SIG-M5 (cell line): ENCODE data around the gene ATP1B3.
"Not testable (repeated sequence)": the region's sequence is repeated elsewhere in the genome, so short reads cannot be mapped to it uniquely, and the experiment has no call there.

Experiments
- DNase-seq: peaks from one replicate; lab custom pipeline; 2025; lab: John Stamatoyannopoulos, UW

The ATP1B3 gene

DNA sequence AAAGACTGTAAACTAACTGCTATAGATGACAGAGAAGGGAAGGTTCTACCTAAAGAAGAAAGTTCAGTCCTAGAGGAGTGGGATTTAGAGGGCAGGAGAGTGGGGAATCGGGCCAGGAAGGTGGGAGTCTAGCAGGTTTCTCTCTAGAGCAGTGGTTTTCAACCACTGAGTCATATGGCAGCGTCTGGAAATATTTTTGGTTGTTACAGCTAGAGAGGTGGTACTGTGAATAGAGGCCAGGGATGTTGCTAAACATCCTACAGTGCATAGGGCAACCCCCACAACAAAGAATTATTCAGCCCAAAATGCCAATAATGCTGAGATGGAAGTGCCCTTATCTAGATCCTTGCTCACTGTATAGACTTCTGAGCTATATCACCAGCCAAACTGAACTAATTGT is 28.7 kb downstream of the ATP1B3 start:
- no peak for DNase-seq

DNA sequence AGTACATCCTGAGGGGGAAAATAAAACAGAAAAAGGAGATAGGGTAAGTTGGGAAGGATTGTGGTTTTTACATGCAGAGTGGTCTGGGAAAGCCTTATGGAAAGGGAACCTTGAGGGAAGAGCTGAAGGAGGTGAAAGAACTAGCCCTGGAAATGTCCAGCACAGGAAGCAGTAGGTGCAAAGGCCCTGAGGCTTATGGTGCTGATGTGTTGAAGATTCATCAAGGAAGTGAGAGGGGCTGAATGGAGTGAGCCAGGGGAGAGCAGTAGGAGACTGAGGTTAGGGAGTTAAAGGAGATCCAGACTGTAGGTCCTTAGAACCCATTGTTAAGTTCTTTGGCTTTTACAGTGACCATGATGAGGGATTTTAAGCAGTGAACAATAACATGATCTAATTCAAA is 33.0 kb downstream of the ATP1B3 start:
- DNase-seq = no peak

DNA sequence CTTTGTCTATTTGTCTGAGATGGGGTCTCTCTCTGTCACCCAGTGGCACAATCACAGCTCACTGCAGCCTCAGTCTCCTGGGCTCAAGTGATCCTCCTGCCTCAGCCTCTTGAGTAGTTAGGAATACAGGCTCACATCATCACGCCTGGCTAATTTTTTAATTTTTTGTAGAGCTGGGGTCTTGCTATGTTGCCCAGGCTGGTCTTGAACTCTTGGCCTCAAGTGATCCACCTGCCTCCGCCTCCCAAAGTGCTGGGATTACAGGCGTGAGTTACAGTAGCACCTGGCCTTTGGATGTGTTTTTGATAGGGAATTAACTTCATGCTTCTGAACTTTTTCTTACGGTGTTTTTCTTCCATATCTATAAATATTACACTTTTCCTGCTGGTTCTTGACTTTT is 33.5 kb downstream of the ATP1B3 start:
- DNase-seq = not testable (repeated sequence)

DNA sequence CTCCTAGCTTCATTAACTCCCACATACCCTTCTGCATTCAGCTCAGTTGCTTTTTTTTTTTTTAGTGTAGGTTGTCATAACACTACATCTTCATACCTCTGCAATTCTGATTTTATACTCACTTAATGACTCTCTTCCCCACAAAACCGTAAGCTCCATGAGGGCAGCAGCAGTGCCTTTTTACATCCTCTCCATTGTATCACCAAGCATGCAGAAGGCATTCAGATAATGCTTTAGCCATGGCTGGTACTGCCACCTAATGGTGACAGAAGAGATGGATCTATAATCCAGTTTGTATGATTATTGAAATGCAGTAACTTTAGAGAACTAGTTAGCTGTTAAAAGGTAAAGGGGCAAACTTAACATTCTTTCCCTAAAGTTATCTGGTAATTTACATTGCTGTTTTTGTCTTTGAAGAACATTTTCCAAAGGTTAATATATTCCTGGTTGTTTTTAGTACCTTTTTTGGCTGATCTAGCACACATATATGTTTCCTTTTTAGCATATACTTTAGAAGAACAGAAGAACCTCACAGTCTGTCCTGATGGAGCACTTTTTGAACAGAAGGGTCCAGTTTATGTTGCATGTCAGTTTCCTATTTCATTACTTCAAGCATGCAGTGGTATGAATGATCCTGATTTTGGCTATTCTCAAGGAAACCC is 36.8 kb downstream of the ATP1B3 start:
- DNase-seq = no peak

DNA sequence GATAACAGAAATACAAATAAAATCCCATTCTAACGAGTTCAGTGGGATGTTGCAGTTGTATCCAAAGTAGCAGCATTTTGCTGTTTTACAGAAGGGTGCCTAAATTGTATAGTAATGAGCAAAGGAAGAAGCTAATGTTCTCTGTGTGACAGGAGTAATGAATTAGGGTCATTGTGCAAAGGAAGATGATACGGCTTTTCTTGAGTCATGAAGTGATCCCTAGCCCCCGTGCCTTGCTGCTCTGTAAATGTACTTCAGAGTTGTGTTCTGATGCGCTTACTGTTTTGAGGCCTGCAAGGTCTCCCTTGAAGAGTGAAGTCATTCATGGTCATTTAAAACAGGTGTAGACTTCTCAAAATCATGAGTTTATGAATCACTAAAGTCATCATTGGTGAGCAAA is 37.9 kb downstream of the ATP1B3 start:
- DNase-seq = no peak

DNA sequence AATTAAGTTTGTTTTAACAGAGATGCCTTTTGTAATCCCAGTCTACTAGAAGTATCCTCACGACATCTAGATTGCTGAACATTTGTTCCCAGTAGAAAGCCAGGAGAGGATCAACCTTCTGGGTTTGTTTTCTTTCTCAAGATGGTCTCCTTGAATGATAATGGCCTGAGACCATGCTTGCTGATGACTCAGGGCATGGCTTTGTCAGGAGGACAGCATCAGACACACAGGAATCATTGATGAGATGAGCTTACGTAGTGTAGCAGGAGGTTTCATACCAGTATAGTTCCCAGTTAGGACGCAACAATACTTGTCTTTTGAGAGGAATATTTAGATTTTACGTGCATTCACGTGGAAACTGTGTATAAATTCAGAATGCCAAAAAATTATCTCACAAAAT is 38.6 kb downstream of the ATP1B3 start:
- DNase-seq = no peak

DNA sequence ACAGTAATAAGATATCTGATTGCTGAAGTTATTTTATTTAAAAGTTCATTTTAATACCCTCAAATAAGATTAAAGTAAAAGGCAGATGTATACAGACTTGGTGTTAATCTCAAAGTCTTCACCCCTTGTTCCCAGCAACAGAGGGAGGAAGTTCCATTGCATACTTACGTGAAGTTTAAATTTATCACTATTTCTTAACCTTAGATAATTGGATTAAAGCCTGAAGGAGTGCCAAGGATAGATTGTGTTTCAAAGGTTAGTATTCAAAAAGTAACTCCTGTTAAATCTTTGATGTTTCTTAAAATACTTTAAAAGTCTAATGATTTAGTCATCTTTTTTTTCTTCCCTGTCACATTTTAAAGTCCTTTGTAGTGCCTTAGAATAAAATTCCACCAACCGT is 39.3 kb downstream of the ATP1B3 start:
- no peak for DNase-seq

DNA sequence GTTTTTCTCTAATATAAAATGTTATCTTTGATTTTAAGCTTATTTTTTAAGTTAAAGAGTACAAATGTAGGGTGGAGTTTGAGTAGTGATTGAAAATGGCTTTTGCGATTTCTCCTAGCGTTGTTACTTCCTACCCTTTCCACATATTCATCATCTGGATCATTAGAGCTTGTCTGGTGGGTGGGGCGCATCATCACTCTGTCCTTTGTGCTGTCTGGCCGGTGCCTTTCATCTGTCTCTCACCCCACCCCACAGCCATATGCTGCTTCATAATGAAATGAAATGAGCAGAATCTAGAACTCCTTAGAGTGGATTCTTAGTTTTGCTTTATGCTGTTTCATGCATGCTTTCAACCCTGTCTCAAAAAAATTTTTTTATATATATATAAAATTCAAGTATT is 44.3 kb downstream of the ATP1B3 start:
- DNase-seq = no peak

DNA sequence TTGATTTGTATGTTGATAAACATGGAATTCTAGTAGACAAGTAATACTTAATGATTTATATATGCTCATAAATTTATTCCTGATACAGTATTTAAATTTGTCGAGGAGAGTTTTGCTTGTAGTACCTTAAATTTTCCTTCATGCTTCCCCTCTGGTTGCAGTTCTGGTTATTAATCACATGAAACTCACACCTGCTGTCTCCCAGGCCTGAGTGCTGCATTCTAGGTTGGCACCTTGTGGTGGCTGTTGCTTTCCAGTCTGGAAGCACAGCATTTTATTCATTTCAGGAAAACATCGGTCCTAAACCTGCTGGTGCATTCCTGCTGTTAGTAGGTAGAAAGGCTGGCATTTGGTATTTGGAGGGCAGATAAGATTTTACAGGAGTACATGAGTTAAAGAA is 44.9 kb downstream of the ATP1B3 start:
- DNase-seq = no peak

DNA sequence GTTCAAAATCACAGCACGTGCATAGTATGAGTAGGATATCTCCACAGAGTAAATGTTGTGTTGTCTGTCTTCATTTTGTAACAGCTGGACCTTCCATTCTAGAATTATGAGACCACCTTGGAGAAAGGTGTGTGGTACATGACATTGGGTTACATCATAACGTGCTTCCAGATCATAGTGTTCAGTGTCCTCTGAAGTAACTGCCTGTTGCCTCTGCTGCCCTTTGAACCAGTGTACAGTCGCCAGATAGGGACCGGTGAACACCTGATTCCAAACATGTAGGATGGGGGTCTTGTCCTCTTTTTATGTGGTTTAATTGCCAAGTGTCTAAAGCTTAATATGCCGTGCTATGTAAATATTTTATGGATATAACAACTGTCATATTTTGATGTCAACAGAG is 49.2 kb downstream of the ATP1B3 start:
- DNase-seq = not testable (repeated sequence)

DNA sequence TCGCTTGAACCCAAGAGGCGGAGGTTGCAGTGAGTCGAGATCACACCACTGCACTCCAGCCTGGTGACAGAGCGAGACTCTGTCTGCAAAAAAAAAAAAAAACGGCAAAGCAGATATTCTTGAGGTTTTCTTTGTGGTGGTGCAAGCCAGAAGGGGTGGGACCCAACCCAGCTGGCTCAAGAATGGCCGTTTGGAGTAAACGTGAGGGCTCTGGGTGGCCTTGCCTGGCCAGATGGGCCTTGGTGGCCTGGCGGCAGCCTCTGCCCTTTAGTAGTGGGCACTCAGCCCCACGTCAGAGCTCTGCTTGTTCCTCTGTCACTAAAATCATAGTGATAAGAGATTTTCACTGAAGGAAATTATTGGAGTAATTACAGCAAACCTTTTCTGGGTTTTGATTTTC is 50.5 kb downstream of the ATP1B3 start:
- DNase-seq = no peak

DNA sequence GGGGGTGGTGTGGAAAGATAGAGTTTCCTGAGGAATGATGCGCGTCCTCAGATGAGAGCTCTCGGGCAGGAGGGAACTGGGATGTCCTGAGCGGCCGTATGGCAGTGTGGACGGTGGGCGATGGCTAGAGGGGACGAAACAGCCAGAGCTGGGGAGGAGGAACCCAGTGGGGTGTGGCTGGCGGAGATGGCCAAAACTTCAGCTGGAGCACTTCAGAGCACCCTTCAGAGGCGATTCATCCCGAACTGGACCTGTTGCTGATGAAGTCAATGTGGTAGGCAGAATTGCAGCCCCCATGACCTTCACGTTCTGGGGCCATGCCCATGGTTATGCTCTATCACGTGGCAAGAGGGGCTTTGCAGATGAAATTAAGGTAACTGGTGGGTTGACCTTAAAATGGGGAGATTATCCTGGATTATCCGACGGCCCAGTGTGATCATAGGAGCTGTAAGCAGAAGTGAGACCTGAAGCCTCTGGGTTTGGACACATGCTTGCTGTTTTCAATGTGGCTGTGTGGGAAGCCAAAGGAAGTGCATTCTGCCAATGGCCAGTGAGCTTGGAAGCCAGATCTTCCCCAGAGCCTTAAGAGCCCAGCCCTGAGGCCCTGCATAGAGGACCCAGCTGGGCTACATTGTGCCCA is 52.3 kb downstream of the ATP1B3 start:
- no peak for DNase-seq

DNA sequence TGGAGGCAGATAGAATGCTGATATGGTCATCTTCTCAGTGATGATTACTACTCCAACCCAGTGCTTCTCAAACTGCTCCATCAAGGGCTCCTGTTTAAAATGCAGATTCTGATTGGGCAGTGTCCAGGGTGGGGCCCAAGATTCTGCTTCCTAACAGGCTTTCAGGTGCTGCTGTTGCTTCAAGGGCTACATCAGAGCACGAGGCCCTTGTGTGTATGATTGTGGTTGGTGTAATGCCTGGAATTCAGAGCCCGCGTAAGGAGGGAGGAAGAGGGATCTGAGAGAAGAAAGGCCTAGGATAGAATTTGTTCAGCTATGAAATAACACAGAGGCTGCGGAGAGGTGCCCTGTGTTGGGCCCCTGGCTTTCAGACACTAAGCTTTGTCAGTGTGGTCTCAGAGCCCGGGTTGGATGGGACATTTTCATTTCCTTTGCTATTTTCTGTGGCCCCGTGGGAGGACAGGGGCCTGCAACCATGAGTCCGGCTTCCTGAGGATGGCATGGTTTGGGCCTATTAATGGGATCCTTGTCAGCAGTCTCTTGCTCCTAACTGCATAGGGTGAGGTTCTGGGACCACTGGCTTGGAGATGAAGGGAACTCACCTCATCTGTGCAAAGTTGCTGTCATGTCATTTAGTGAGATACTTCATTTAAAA is 53.0 kb downstream of the ATP1B3 start:
- DNase-seq = no peak

DNA sequence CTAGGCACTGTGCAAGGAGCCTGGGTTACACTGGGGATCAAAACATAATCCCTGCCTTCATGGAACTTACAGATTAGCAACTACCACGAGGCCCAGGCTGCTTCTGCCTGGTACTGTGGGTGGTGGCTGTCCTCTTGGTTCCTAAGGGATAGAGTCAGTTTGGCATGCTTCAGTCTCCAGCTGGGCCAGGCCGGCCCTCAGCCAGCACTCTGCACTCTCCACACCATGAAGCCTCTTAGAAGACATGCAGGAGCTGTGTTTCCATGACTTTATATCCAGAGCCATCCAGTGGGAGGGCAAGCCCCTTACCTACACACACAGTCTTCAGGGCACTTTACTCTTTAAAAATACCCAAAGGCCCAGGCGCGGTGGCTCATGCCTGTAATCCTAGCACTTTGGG is 54.4 kb downstream of the ATP1B3 start:
- no peak for DNase-seq

DNA sequence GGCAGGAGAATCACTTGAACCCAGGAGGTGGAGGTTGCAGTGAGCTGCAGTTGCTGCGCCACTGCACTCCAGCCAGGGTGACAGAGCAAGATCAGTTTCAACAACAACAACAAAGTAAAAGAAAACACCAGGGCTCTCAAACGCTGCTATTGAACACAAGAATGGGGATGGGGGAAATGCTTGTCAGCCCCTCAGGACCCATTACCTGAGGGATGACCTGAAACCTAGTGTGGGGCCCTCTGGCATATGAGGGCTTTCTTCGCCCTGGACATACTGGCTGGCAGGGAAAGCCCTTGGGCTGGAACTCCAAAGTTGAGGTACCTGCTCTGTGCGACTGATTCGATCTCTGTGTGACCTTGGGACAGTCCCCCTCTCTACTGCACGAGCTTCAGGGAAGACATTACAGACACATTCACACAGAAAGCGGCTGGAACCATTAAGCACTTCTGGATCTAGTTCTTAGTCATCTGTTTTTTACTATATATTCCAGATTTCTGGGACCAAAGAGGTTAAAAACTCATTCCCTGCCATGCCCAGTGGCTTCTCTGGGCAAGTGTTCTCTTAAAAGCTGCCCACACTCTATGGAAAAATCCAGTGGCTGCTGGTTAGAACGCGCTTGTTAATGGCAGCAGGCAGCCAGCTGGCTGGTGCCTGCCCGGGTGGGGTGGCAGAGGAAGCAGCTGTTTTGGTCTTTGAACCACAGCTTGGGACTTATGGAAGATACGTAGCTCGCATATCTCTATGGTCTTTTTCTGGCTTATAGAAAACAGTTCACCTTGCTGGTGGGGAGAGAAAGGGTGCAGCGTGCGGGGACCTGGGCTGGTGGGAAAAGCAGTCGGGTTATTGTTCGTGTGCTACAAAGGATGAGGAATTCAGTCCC is 57.2 kb downstream of the ATP1B3 start:
- DNase-seq = no peak

DNA sequence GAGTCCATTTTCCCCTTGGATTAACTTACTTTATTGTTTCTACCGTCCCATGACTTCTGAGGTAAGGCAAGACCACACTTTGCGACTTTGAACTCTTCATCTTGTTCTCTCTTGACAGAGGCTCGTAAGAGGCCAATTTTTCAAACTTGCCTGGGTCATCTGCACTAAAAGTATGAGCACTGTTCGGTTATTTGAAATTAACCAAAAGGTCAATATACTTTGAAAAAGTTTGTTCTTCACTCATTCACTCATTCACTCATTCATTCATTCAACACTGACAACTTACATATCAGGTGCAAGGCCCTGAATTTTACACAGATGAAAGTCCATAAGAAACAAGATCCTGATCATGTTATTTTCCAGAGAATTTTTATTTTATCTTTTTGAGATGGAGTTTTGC is 57.9 kb downstream of the ATP1B3 start:
- DNase-seq = no peak

DNA sequence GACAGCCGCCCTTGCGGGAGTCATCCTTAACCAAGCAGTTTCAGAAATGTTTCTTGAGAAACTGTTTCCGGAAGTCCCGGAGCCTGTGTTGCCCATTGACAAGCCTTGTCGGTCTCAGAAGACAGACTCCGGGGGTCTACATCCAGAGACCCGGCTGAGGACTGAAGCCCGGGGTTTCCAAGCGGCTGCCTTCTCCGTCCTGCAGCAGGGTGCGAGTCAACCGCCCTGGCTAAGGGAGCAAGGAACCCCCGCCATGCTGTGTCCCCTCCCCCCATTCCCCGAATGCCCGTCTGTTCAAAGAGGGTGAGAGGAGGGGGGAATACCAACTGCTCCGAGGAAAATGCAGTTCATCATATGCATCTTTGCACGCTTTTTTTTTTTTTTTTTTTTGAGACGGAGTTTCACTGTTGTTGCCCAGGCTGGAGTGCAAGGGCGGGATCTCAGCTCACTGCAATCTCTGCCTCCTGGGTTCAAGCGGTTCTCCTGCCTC is 61.6 kb downstream of the ATP1B3 start:
- DNase-seq = no peak

DNA sequence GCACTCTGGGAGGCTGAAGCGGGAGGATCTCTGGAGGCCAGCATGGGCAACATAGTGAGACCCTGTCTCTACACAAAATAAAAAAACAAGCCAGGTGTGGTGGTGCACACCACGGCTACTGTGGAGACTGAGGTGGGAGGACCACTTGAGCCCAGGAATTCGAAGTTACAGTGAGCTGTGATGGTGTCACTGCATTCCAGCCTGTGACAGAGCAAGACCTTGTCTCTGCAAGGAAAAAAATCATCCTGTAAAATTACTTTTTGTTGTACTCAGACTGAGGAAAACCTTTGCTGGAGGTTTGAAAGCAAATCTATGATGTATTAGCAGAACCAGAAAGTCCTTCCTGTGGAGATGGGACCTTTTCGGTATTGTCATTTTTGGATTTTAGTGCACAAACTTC is 63.3 kb downstream of the ATP1B3 start:
- DNase-seq = no peak

DNA sequence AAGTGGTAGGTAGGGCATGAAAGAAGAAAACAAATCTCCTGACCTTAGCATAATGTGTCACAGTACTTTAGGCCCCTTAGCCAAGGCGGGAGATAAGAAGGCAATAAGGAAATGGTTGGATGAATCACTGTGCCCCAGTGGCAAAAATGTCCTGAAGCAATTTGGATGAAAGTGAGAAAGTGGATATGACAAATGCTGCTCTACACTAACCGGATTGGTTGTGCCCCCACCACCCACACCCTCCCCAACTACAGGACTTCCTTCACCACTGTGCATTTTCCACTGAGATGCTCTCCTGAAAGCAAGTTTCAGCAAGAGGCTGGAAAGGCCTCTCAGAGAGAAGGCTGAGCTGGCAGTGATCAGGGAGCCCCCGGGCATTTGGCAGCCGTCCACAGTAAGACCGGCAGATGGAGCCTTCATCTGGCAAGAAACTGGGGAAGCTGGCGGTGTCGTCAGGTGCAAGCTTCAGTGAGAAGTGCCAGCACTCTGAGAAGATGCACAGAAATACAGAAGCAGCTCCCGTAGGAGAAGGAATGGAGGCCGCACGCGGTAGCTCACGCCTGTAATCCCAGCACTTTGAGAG is 63.8 kb downstream of the ATP1B3 start:
- no peak for DNase-seq

DNA sequence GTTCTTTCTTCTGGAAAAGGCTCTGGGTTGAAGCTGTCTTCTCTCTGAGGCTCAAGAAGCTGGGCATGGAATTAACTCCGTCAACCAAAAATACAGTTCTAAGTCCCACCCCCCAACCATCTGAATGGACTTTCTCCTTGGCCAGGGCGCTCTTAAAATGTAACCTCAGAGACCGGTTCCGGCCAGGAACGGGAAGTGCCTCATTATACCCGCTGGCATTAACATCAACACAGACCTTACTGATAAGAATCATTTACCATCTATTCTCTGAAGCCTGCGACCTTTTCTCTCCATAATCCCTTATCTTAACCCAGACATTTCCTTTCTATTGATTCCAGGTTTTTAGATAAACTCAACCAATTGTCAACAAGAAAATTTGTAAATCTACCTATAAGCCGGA is 64.7 kb downstream of the ATP1B3 start:
- no peak for DNase-seq

DNA sequence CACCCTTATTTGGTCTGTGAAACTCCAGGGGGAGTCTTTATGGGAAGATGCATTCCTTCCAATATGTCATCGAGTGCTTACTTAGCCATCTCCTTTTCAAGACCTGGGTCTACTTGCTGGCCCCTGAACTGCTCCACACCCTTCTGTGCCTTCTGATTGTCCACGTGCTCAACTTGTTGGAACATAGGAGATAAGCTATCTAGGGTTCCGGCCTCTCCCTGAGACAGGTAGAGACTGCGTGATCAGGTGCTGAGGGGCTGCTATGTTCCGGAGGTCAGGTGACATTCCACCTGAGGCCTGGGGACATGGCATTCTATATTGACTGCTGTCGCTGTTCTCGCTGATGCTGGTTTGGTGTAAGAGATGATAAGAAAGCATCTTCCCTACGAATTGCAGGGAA is 65.6 kb downstream of the ATP1B3 start:
- no peak for DNase-seq
